Ovary (tissue), 9 donors: ENCODE measurements around the gene SCAPER. TPM values are rescaled to one million over a fixed set of nuclear protein-coding genes. Genes with fewer than 3 reads are reported as not detected.

ENCODE experiments used
- DNase-seq, 5 donors: peaks; one replicate each; pipeline ENCODE4 v3.0.0-alpha.2; 2019 to 2020
- H3K27ac ChIP-seq, 2 donors: fragments of 200-600 bp; one replicate each; pipeline versions ENCODE4 v1.5.1 to v1.8.0; 2019 to 2022
- H3K27me3 ChIP-seq: fragments of 200-600 bp; one replicate; pipeline ENCODE4 v1.8.0; 2022
- H3K36me3 ChIP-seq: fragments of 200-600 bp; sonication (generic); one replicate; pipeline ENCODE4 v1.5.1; 2019
- H3K4me1 ChIP-seq: one replicate; pipeline ENCODE4 v1.8.1; 2013; ENCODE audit warnings: mild to moderate bottlenecking, moderate library complexity; ENCODE audit not compliant: insufficient read depth
- H3K4me3 ChIP-seq: fragments of 200-600 bp; sonication (generic); one replicate; pipeline ENCODE4 v1.5.1; 2017
- H3K9me3 ChIP-seq, 2 donors: fragments of 200-600 bp in 1 of 2; sonication (generic) in 1 of 2; one replicate each; pipeline versions ENCODE4 v1.5.1 to v1.8.1; 2013 to 2019; ENCODE audit warnings: mild to moderate bottlenecking in 1 of 2, moderate library complexity in 1 of 2
- EP300 ChIP-seq: sonication (generic); formaldehyde crosslinking; IDR thresholded peaks from one replicate; pipeline ENCODE4 v1.6.1; 2017; ENCODE audit warnings: antibody characterized with exemption
- POLR2A ChIP-seq: fragments of 450-650 bp; IDR thresholded peaks from one replicate; pipeline ENCODE4 v1.6.1; 2017; ENCODE audit warnings: antibody characterized with exemption, mild to moderate bottlenecking, moderate library complexity
- WGBS, 3 donors: extraction: QIAGEN DNeasy Blood & Tissue Kit in 1 of 3; methylation state at CpG; one replicate each; pipeline versions ENCODE4 v1.1.5 to v1.1.7; 2013 to 2017; 5-methylcytosine and 5-hydroxymethylcytosine counted together
- intact Hi-C, 4 donors: fragments of 100-400 bp; cut with DNase I; formaldehyde crosslinking; loops; one replicate each; pipeline versions ENCODE4 v1.11.0 to v1.15.1; 2022 to 2023
- polyA plus RNA-seq, 2 donors: library from polyadenylated mRNA; stranded (reverse); fragments of 200-250 nt in 1 of 2; fragments of 350-450 nt in 1 of 2; fragmentation: Illumina TruSeq in 1 of 2; extraction: RNeasy Lipid Tissue Mini Kit (QIAGEN cat#74804) in 1 of 2; gene quantifications; one replicate each; pipeline ENCODE4 v1.2.3, GENCODE V29; 2013 to 2014
- total RNA-seq, 7 donors: library from RNA; depleted of rRNA in 2 of 7; stranded (reverse); fragments of >200 nt in 2 of 7; fragmentation: NEBNext Ultra II Directional in 3 of 7; extraction: Animal tissue kit (Norgen Biotek cat#: 25700) in 3 of 7; gene quantifications; one replicate each; pipeline versions ENCODE4 v1.1.0 to v1.2.4, GENCODE V29; 2016 to 2023
- TF ChIP-seq, protein P1 (sequence below), 3 donors: fragments of 450-650 bp in 2 of 3; fragments of 200-600 bp in 1 of 3; IDR thresholded peaks; one replicate each; pipeline versions ENCODE4 v1.5.1 to v1.8.0; 2016 to 2022; ENCODE audit warnings: antibody characterized with exemption in 3 of 3, mild to moderate bottlenecking in 1 of 3
- donor health status: DM: no; HTN: no; CAD: no; lungs with moderate emphysema.
- donor health status: DM: no; HTN: no; CAD: no.
- donor health status: Bipolar disorder and iron deficiency.
- donor health status: DM: yes; HTN: yes; CAD: no.
- donor health status: DM: no; HTN: no; CAD: no.
- donor health status: DM: yes; HTN: yes; CAD: no.

Gene SCAPER
- total and polyA plus RNA-seq, 9 donors: 13.7 to 45.8 (median 27.9) TPM

- Histone ChIP-seq H3K27me3 (no peaks in the 10 kb centered on the region), H3K27ac (no peak overlapping the region), H3K4me1 (no peaks in the 10 kb centered on the region), H3K9me3 (no peaks in the 10 kb centered on the region), H3K4me3 (no peak overlapping the region), H3K36me3 (no peaks in the 10 kb centered on the region)
- TF ChIP-seq POLR2A (no peak), EP300 (no peak)
- TF ChIP-seq, protein P1, sequence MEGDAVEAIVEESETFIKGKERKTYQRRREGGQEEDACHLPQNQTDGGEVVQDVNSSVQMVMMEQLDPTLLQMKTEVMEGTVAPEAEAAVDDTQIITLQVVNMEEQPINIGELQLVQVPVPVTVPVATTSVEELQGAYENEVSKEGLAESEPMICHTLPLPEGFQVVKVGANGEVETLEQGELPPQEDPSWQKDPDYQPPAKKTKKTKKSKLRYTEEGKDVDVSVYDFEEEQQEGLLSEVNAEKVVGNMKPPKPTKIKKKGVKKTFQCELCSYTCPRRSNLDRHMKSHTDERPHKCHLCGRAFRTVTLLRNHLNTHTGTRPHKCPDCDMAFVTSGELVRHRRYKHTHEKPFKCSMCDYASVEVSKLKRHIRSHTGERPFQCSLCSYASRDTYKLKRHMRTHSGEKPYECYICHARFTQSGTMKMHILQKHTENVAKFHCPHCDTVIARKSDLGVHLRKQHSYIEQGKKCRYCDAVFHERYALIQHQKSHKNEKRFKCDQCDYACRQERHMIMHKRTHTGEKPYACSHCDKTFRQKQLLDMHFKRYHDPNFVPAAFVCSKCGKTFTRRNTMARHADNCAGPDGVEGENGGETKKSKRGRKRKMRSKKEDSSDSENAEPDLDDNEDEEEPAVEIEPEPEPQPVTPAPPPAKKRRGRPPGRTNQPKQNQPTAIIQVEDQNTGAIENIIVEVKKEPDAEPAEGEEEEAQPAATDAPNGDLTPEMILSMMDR (IDR thresholded peaks at IDR 0.05): no peak
- intact Hi-C loops: loop anchor here in 1 of 4 donors (10.0 kb wide), 1 partner anchor 605 kb away; no protein-coding TSS in a partner anchor
- 0% methylated on average over 1 of the region's 1 CpG for WGBS, 3 donors
- DNase-seq: no peak
These were observed 34.6 kb upstream of the SCAPER start for GRCh38 chr15:76939715-76940114.

DNA sequence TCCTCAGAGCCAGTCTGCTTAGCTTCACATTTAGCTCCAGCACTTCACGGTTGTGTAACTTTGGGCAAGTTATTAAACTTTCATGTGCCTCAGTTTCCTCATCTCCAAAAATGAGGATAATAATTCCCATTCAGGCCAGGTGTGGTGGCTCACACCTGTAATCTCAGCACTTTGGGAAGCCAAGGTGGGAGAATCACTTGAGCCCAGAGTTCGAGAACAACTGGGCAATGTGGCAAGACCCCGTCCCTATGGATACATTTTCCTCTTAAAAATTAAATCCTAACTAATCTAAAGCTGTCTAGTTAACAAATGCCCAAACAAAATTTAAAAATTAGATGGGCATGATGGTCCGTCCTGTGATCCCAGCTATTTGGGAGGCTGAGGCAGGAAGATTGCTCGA lies 33.6 kb upstream of the SCAPER start:
- 92 to 97% (median 96%) methylated on average over 5 of the region's 5 CpGs for WGBS, 3 donors
- DNase-seq: no peak
- H3K36me3 ChIP-seq: no peaks in the 10 kb centered on the region

DNA sequence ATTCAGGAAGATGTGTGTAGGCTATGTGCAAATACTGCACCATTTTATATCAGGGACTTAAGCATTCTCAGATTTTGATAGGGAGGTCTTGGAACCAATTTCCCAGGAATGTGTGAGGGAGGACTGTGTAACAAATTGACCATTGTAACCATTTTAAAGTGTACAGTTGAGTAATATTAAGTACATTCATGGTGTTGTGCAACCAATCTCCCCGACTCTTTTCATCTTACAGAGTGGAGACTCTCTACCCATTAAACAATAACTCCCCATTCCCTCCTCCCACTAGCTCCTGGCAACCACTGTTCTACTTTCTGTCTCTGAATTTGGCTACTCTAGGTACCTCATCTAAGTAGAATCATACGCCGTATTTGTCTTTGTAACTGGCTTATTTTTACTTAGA lies 31.5 kb upstream of the SCAPER start:
- Histone ChIP-seq H3K27ac (no peak overlapping the region), H3K4me3 (no peak overlapping the region), H3K27me3 (no peaks in the 10 kb centered on the region), H3K4me1 (no peaks in the 10 kb centered on the region), H3K9me3 (no peaks in the 10 kb centered on the region), H3K36me3 (no peaks in the 10 kb centered on the region)
- intact Hi-C loops: loop anchor here in 1 of 4 donors (10.0 kb wide), 1 partner anchor 608 kb away; no protein-coding TSS in a partner anchor
- 76 to 85% (median 83%) methylated on average over 3 of the region's 3 CpGs for WGBS, 3 donors
- no peak for DNase-seq
- TF ChIP-seq EP300: no peak
- no peak for TF ChIP-seq POLR2A
- TF ChIP-seq, protein P1 (IDR thresholded peaks at IDR 0.05): no peak

More for the DNA sequence above, 33.6 kb upstream of the SCAPER start:
- Histone ChIP-seq H3K27ac (no peak overlapping the region), H3K27me3 (no peaks in the 10 kb centered on the region), H3K4me1 (no peaks in the 10 kb centered on the region), H3K9me3 (no peaks in the 10 kb centered on the region), H3K4me3 (no peak overlapping the region)
- TF ChIP-seq POLR2A: no peak
- TF ChIP-seq, protein P1 (IDR thresholded peaks at IDR 0.05): no peak
- TF ChIP-seq EP300: no peak
- intact Hi-C loops: loop anchor here in 1 of 4 donors (10.0 kb wide), 1 partner anchor 606 kb away; no protein-coding TSS in a partner anchor

DNA sequence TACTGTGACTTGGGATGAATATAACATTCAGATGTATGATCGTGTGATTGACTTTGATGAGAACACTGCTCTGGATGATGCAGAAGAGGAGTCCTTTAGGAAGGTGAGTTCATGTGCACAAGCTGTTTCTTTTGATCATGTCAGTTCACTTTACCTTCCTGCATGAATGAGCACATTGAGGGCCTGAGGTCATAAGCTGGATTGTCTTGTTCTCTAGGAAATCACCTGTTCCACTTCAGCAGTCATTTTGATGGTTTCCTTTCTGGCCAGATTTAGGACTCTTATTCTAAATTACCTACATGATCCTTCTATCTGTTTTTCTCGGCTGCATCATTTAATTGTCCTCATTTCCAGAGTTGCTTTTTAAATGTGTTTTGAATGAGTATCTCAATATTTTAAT lies 30.5 kb upstream of the SCAPER start:
- Histone ChIP-seq H3K4me1 (no peaks in the 10 kb centered on the region), H3K27me3 (no peaks in the 10 kb centered on the region), H3K9me3 (no peaks in the 10 kb centered on the region), H3K27ac (no peak overlapping the region), H3K36me3 (no peaks in the 10 kb centered on the region), H3K4me3 (no peak overlapping the region)
- 89 to 94% (median 90%) methylated on average over 2 of the region's 2 CpGs for WGBS, 3 donors
- intact Hi-C loops: loop anchor here in 1 of 4 donors (10.0 kb wide), 1 partner anchor 609 kb away; no protein-coding TSS in a partner anchor
- TF ChIP-seq EP300 (no peak), POLR2A (no peak)
- TF ChIP-seq, protein P1 (IDR thresholded peaks at IDR 0.05): no peak
- no peak for DNase-seq
